Motor neuron (in vitro differentiated cells): Measurements from ENCODE around the gene ZNF536. TPM values are rescaled to one million over a fixed set of nuclear protein-coding genes. Genes with fewer than 3 reads are reported as not detected.

Experiments
- ATAC-seq, 8 experiments: fragments of 200-7000 bp; cut with Tn5 transposase; replicated peaks in 6 of 8; 2 replicates each; pipeline ENCODE4 v1.8.0; 2021; ENCODE audit warnings: mild to moderate bottlenecking in 8 of 8, moderate library complexity in 8 of 8
- H3K27ac ChIP-seq, 2 donors: fragments of 250-450 bp; sonication (Bioruptor Pico); 2 replicates each; pipeline ENCODE4 v1.9.0; 2021; ENCODE audit warnings: antibody characterized with exemption in 2 of 2, mild to moderate bottlenecking in 2 of 2, moderate library complexity in 1 of 2
- H3K4me1 ChIP-seq, 2 donors: fragments of 250-450 bp; sonication (Bioruptor Pico); replicated peaks in 1 of 2; 2 replicates each; pipeline ENCODE4 v1.6.1; 2021; ENCODE audit warnings: antibody characterized with exemption in 2 of 2, mild to moderate bottlenecking in 2 of 2, moderate library complexity in 1 of 2
- H3K4me3 ChIP-seq, 5 donors: fragments of 250-450 bp; sonication (Bioruptor Pico); 2 replicates each; pipeline ENCODE4 v1.9.0; 2021; ENCODE audit warnings: antibody characterized with exemption in 5 of 5, mild to moderate bottlenecking in 5 of 5, moderate library complexity in 4 of 5
- WGBS, 10 experiments: fragments of 450-650 bp; shearing (Covaris generic); methylation state at CpG; one replicate each; pipeline ENCODE4 v1.0.0; 2022; 5-methylcytosine and 5-hydroxymethylcytosine counted together
- in situ Hi-C, 9 experiments: fragments of 400-800 bp; cut with MboI; loops; one replicate each; pipeline ENCODE4 v1.15.0; 2021; ENCODE audit warnings: low sequenced_read_pairs in 9 of 9, low pct_unique_long_range_greater_than_20kb in 2 of 9; ENCODE audit not compliant: unreplicated experiment in 9 of 9
- total RNA-seq, 8 experiments: library from RNA; unstranded; fragments of 300-600 nt; gene quantifications; 2 replicates each; pipeline versions ENCODE4 v1.2.3 to v1.2.4, GENCODE V29; 2022

The ZNF536 gene
- total RNA-seq, 8 experiments from 2014 or later: 10.0 to 37.2 (median 25.4) TPM

GRCh38 chr19:30547246-30547645 lies 175.1 kb downstream of the ZNF536 start:
- 43 to 100% (median 63%) methylated on average over 1 to 2 of the region's 2 CpGs for WGBS, 10 experiments
- no peak overlapping the region for H3K4me3 ChIP-seq
- H3K4me1 ChIP-seq: peaks cover 16 to 22% of the 10 kb centered on the region in 2 donors
- ATAC-seq: no peak
- in situ Hi-C loops: no loop called here
- no peak overlapping the region for H3K27ac ChIP-seq

GRCh38 chr19:30549151-30549550 lies 177.0 kb downstream of the ZNF536 start:
- no peak for ATAC-seq
- in situ Hi-C loops: no loop called here
- 50 to 95% (median 83%) methylated on average over 1 to 12 of the region's 13 CpGs; no CpG with 5 or more reads in 6 of the 10 experiments for WGBS, 10 experiments
- Histone ChIP-seq H3K27ac (no peak overlapping the region), H3K4me1 (peaks cover 16 to 22% of the 10 kb centered on the region in 2 donors), H3K4me3 (no peak overlapping the region)

DNA sequence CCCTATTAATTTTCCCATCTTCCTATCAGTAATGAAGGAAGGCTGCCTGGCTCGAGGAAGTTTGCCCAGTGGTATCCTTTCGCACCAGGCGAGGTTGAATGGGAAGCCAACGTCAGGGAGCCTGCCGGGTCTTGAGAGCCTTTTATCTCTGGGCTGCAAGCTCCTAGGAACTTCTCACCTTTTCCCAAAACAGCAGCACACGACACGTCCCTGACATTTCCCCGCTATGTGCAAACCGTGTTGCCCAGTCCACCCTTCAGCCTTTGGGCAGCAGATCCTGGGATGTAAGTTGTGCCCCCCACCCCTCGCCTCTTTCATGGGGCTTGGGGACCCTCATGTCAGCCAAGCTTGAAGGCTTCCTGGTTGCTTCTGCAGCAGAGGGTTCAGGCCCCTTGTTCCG lies 179.1 kb downstream of the ZNF536 start:
- WGBS, 10 experiments: 20 to 75% (median 61%) methylated on average over 1 to 8 of the region's 11 CpGs; no CpG with 5 or more reads in 3 of the 10 experiments
- no peak overlapping the region for H3K27ac ChIP-seq
- no peak for ATAC-seq
- in situ Hi-C loops: no loop called here
- no peak overlapping the region for H3K4me3 ChIP-seq
- H3K4me1 ChIP-seq: peaks cover 20 to 29% of the 10 kb centered on the region in 2 donors

DNA sequence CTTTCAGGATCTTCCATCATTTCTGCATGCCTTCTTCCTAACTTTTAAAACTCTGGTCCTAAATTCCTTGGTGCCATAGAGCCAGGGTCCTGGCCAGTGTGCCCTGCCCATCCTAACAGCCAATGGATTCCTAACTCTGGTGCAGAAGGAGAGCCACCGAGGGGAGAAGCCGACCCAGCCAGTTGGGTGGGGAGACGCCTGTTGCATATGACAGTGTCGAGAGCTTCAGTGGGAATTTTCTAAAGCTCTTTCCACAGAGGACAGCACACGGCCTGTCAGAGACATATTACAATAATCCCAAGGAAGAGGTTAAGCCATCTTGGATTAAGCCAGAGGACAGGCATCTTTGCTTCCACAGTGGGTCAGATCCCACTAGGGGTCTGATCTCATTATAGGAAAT lies 180.4 kb downstream of the ZNF536 start:
- no peak for ATAC-seq
- in situ Hi-C loops: no loop called here
- Histone ChIP-seq H3K27ac (no peak overlapping the region), H3K4me3 (no peak overlapping the region), H3K4me1 (peaks cover 17 to 26% of the 10 kb centered on the region in 2 donors)
- WGBS, 10 experiments: 40 to 100% (median 80%) methylated on average over 1 to 5 of the region's 5 CpGs; no CpG with 5 or more reads in 3 of the 10 experiments

GRCh38 chr19:30555075-30555790 lies 183.0 kb downstream of the ZNF536 start:
- Histone ChIP-seq H3K27ac (no peak overlapping the region), H3K4me1 (peaks cover 25 to 26% of the 10 kb centered on the region in 2 donors), H3K4me3 (no peak overlapping the region)
- peak in 2 of 8 experiments; percentile 18 to 37 for ATAC-seq
- in situ Hi-C loops: no loop called here
- WGBS, 10 experiments: 15 to 100% (median 80%) methylated on average over 1 to 8 of the region's 12 CpGs; no CpG with 5 or more reads in 1 of the 10 experiments

DNA sequence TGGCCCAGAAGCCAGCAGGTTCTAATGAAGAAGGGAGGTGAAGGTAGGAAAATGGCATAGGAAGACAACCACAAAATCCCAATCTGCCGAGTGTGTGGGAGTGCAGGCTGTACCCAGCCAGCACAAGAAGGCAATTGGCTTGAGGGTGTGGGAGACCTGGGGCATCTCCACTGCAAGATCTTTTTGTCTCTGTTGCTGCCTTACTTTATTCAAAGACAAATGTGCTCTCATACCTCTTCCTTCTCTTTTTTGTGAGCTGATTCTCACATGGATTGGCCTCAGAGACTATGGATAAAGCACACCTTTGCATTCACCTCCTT lies 183.6 kb downstream of the ZNF536 start:
- 43 to 100% (median 94%) methylated on average over 1 of the region's 1 CpG; no CpG with 5 or more reads in 6 of the 10 experiments for WGBS, 10 experiments
- peaks cover 22% of the 10 kb centered on the region in 2 donors for H3K4me1 ChIP-seq
- no peak overlapping the region for H3K4me3 ChIP-seq
- H3K27ac ChIP-seq: no peak overlapping the region
- ATAC-seq: no peak
- in situ Hi-C loops: no loop called here

GRCh38 chr19:30556230-30556711 lies 184.1 kb downstream of the ZNF536 start:
- Histone ChIP-seq H3K27ac (no peak overlapping the region), H3K4me3 (no peak overlapping the region), H3K4me1 (peaks cover 18 to 19% of the 10 kb centered on the region in 2 donors)
- ATAC-seq: peak in 5 of 8 experiments; percentile 73 to 94 (median 90)
- WGBS, 10 experiments: 0 to 93% (median 30%) methylated on average over 1 to 4 of the region's 6 CpGs; no CpG with 5 or more reads in 2 of the 10 experiments
- in situ Hi-C loops: no loop called here

DNA sequence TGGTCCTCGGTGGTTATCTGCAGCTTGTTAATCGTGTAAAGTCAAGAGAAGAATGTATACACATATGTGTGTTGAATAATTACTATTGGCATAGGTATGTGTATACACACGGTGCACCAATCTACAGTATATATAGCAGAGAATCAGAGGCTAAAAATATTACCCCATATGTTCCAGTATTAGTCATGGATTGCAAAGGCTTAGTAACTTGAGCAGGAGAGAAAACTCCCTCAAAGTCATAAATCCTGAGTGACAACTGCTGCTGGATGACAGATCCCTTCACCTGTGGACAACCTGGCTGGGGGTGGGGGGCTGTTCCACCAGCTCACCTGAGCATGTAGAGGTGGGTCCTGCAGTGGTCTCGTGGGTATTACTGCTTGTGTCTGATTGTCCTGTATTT lies 185.0 kb downstream of the ZNF536 start:
- in situ Hi-C loops: no loop called here
- Histone ChIP-seq H3K4me1 (peaks cover 18 to 19% of the 10 kb centered on the region in 2 donors), H3K27ac (no peak overlapping the region), H3K4me3 (no peak overlapping the region)
- ATAC-seq: peak in 2 of 8 experiments; percentile 18 to 67
- 28 to 87% (median 67%) methylated on average over 2 to 3 of the region's 4 CpGs; no CpG with 5 or more reads in 6 of the 10 experiments for WGBS, 10 experiments

GRCh38 chr19:30557927-30558557 lies 185.9 kb downstream of the ZNF536 start:
- ATAC-seq: no peak
- H3K27ac ChIP-seq: no peak overlapping the region
- no peak overlapping the region for H3K4me3 ChIP-seq
- H3K4me1 ChIP-seq: peaks cover 18 to 19% of the 10 kb centered on the region in 2 donors
- in situ Hi-C loops: no loop called here
- WGBS, 10 experiments: 27 to 100% (median 72%) methylated on average over 1 to 7 of the region's 13 CpGs; no CpG with 5 or more reads in 1 of the 10 experiments

GRCh38 chr19:30558793-30559192 lies 186.6 kb downstream of the ZNF536 start:
- no peak for ATAC-seq
- in situ Hi-C loops: no loop called here
- no peak overlapping the region for H3K4me3 ChIP-seq
- H3K27ac ChIP-seq: no peak overlapping the region
- peaks cover 18 to 19% of the 10 kb centered on the region in 2 donors for H3K4me1 ChIP-seq
- 81 to 100% (median 93%) methylated on average over 2 to 6 of the region's 6 CpGs; no CpG with 5 or more reads in 1 of the 10 experiments for WGBS, 10 experiments

- no peak overlapping the region for H3K27ac ChIP-seq
- ATAC-seq: no peak
- in situ Hi-C loops: no loop called here
- peaks cover 23 to 24% of the 10 kb centered on the region in 2 donors for H3K4me1 ChIP-seq
- no peak overlapping the region for H3K4me3 ChIP-seq
- WGBS, 10 experiments: 20 to 100% (median 80%) methylated on average over 1 to 3 of the region's 9 CpGs; no CpG with 5 or more reads in 2 of the 10 experiments
Observed at GRCh38 chr19:30559446-30559845, 187.3 kb downstream of the ZNF536 start.

- Histone ChIP-seq H3K4me1 (peaks cover 38 to 46% of the 10 kb centered on the region in 2 donors), H3K4me3 (no peak overlapping the region), H3K27ac (no peak overlapping the region)
- in situ Hi-C loops: no loop called here
- no peak for ATAC-seq
- WGBS, 10 experiments: 28 to 98% (median 88%) methylated on average over 1 to 7 of the region's 8 CpGs; no CpG with 5 or more reads in 1 of the 10 experiments
Observed at GRCh38 chr19:30562981-30563380, 190.8 kb downstream of the ZNF536 start.

DNA sequence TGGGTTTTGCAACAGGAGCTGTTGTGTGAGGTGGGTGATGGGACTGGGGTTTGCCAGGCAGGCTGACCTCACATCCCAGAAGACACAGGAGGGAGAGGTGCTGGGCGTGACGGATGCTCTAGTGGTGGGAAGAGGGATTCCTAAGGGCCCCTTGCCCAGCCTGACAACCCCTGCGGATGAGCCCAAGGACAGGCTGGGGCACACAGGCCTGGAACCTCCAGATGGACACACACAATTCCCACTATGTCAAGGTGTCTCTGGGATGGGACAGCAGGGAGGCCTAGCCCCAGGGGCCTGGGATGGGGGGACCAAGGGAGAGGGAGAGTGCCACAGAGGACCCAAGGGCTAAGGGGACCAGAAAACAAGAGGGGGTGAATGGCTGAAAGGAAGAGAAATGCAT lies 191.5 kb downstream of the ZNF536 start:
- Histone ChIP-seq H3K4me1 (peaks cover 45% of the 10 kb centered on the region in 2 donors), H3K4me3 (no peak overlapping the region), H3K27ac (no peak overlapping the region)
- in situ Hi-C loops: no loop called here
- no peak for ATAC-seq
- WGBS, 10 experiments: 100% methylated on average over 1 to 2 of the region's 3 CpGs; no CpG with 5 or more reads in 8 of the 10 experiments
